Cardiac fibroblast (primary cell): ENCODE data around the gene RNF32.
"Not testable (repeated sequence)": the region's sequence is repeated elsewhere in the genome, so short reads cannot be mapped to it uniquely, and the experiment has no call there.

Source experiments
- DNase-seq, 2 donors: peaks; one replicate each; pipeline versions ENCODE4 v3.0.0 to v3.0.0-alpha.2; 2010; ENCODE audit warnings: low read depth in 2 of 2
- H3K4me3 ChIP-seq, 2 donors: replicated peaks in 1 of 2; 1 replicate in 1 of 2; 2 replicates in 1 of 2; pipeline ENCODE4 v1.5.1; 2011; ENCODE audit warnings: low read depth in 2 of 2, low read length in 2 of 2, mild to moderate bottlenecking in 2 of 2, moderate library complexity in 1 of 2
- TF ChIP-seq, protein P1 (sequence below): IDR thresholded peaks from one replicate; pipeline ENCODE4 v1.5.1; 2011; ENCODE audit warnings: low read depth, mild to moderate bottlenecking, low read length, inconsistent platforms

RNF32 gene

DNA sequence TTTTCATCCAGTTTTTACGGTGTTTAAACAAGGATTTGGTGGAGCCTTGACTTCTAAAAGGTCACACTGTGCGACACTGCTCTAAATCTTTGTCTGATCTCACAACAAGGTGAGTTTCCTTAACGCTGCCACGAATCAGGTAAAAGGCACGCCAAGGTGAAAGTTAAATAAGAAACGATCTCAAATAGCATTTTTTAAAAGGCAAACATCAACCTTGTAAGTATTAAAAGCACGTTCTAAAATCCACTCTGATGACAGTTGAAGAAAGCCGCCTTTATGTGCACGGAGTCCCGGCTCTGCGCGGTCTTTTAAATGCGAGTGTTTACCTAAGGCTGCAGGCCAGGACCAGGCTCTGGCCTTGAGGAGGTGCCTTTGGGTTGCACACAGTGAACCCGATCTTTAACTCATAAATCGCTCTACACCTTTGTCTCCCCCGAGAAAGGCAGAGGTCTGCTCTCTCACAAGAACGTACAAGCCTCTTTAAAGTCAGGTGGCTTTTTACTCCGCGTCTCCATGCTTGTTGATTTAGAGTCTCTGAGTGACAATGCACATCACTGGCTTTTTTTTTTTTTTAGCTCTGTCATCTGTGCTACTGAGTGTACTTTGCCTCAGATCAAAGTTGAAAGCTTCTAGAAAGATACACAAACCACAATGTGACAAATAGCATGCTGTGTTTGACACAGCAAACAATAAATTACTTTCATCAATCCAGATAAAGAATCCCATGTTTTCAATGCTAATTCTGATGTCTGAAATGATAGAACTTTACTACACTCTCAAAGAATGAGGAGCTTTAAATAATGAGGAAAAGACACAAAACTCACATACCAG is 25.9 kb upstream of the RNF32 start:
- no peak overlapping the region for H3K4me3 ChIP-seq
- TF ChIP-seq, protein P1, sequence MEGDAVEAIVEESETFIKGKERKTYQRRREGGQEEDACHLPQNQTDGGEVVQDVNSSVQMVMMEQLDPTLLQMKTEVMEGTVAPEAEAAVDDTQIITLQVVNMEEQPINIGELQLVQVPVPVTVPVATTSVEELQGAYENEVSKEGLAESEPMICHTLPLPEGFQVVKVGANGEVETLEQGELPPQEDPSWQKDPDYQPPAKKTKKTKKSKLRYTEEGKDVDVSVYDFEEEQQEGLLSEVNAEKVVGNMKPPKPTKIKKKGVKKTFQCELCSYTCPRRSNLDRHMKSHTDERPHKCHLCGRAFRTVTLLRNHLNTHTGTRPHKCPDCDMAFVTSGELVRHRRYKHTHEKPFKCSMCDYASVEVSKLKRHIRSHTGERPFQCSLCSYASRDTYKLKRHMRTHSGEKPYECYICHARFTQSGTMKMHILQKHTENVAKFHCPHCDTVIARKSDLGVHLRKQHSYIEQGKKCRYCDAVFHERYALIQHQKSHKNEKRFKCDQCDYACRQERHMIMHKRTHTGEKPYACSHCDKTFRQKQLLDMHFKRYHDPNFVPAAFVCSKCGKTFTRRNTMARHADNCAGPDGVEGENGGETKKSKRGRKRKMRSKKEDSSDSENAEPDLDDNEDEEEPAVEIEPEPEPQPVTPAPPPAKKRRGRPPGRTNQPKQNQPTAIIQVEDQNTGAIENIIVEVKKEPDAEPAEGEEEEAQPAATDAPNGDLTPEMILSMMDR = no peak
- no peak for DNase-seq

DNA sequence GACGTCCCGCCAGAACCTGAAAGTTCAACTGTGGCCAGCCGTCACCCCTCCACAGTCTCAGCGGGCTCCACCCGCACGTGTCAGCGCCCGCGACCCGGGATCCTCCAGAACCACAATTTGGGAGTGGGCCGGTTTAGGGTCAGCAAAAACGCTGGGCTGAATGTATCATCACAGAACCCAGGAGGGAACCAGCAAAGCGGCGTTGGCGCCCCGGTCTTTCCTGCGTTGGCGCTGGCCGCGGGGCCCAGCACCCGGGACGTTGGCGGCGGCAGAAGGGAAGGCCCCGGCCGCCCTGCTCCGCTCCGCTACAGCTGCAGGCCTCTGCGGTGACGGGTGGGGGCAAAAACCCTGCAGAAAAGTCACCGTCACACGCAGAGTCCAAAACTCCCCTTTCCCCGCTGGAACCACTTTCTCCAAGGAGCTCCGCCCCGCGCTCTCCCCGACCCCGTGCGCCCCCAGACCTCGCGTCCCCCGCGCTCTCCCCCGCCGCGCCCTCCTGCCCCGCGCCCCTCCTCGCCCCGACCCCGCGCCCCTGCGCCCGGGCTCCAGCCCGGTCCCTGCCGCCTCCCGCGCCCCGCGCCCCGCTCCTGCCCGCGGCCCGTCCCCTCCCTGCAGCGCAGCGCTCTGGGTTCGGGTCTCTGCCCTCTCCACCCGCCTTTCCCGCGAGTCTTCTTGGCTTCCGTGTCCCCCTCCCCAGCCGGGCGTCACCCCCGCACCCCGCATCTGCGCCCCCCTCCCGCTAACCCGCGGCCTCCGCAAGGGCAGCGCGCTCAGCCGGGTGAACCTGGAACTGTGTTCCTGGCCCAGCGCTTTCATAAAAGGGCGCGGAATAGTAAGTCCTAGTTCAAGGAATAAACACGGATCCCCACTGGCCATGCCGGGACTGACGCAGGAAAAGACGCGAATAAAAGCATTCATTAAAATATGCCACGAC is 24.0 kb upstream of the RNF32 start:
- TF ChIP-seq, protein P1 = no peak
- DNase-seq = no peak
- no peak overlapping the region for H3K4me3 ChIP-seq

DNA sequence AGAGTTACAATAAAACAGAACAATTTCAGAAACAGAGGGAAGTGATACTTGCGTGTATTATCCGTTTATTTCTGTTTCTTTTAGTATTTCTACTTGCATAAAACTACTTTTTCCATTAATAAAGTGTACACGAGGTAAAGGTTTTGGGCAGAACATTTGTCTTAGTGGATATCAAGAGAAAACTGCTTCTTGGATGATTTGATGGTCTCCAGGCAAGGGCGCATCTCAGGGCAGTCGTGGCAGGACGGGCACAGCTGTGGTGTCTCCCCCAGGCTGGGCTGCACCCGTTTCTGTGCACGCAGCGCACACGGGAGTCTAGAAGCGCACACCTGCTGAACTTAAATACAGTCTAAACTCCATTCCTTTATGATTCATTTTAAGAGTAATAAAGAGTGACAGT is 23.4 kb upstream of the RNF32 start:
- no peak overlapping the region for H3K4me3 ChIP-seq
- TF ChIP-seq, protein P1 = no peak
- DNase-seq = no peak

DNA sequence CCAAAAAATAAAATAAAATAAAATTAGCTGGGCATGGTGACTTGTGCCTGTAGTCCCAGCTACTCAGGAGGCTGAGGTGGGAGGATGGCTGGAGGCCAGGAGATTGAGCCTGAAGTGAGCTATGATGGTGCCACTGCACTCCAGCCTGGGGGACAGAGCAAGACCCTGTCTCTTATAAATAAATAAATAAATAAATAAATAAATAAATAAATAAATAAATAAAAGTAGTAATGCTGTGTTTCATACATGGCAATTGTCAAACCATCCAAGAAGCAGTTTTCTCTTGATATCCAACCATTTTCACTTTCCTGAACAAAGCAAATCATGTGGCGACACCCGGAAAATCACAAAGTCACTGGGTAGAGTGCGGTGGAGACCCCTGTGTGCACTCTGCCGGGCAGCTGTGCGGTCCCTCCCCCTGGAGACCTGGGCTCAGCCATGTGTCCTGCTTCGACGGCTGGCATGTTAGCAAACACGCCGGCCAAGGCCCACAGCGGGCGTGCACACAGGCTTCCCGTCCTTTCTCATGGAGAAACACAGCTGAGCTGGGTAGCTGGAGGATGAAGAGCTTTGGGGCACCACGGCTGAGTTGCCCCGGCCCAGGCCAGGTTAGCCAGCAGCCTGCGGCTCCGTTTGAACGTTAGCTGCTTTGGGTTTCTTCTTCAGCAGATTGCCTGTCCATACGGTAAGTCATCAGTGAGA is 22.3 kb upstream of the RNF32 start:
- TF ChIP-seq, protein P1 = no peak
- H3K4me3 ChIP-seq = no peak overlapping the region
- no peak for DNase-seq

DNA sequence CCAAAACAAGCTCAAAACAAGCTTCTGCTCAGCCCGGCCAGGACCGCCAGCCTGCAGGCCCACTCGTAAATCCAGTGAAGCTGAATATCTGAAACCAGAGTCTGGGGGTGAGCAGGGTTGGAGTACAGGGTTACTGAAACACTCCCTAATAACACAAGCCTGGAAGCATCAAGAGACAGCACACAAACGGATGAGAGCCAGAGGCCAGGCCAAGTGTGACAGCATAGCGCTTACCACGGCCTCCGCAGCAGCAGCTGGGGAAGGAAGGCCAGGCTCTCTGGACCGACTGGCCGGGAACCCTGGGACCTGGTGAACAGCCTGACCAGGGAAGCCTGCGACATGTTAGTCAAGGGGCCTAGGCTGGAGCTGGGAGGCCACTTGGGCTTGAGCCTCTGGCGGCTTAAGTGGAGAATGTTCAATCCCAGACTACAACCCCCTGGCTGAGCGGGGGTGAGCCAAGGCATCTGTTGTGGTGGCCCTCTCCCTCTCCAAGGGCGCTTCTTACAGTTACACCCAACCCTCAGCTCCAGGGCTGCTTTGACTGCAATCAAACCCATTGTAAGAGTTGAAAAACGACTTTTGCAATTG is 21.7 kb upstream of the RNF32 start:
- H3K4me3 ChIP-seq = no peak overlapping the region
- DNase-seq = no peak
- TF ChIP-seq, protein P1 = no peak

DNA sequence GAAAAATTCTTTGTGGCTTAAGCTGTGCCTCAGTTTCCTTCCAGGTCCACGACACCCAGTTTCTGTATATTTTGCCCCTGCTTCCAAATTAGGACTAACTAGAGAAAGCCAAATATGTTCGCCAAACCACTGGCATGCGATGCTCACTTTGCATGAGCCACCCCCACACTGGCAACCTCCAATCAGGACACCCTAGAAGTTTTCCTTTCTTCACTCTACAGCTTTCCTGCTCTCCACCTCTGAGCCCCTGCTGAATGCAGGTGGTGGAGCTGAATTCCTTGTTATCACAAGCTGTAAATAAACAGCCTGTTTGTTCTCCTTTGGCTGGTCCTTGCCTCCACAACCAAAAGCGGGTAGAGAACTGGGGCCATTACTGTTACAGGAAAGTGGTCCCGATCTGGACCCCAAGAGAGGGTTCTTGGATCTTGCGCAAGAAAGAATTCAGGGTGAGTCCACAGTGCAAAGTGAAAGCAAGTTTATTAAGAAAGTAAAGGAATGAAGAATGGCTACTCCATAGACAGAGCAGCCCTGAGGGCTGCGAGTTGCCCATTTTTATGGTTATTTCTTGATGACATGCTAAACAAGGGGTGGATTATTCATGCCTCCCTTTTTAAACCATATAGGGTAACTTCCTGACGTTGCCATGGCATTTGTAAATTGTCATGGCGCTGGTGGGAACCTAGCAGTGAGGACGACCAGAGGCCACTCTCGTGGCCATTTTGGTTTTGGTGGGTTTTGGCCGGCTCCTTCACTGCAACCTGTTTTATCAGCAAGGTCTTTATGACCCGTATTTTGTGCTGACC is 20.9 kb upstream of the RNF32 start:
- H3K4me3 ChIP-seq, DNase-seq: not testable (repeated sequence)
